AG09309 (cell line): ENCODE data around the gene GLG1.
"Not testable (repeated sequence)": the region's sequence is repeated elsewhere in the genome, so short reads cannot be mapped to it uniquely, and the experiment has no call there.

Experiments used
- DNase-seq: peaks from one replicate; pipeline ENCODE4 v3.0.0-alpha.2; 2010; ENCODE audit warnings: low read depth
- H3K4me3 ChIP-seq: 2 replicates; pipeline ENCODE4 v1.5.1; 2011; ENCODE audit warnings: mild to moderate bottlenecking, low read depth, low read length, moderate library complexity; ENCODE audit not compliant: control insufficient read depth
- TF ChIP-seq, protein P1 (sequence below): IDR thresholded peaks from 2 replicates; pipeline ENCODE4 v1.5.1; 2011; ENCODE audit warnings: mild to moderate bottlenecking, low read depth, low read length, inconsistent platforms; ENCODE audit not compliant: insufficient read depth, control insufficient read depth; ENCODE audit errors: missing control alignments

The GLG1 gene

GRCh38 chr16:74438492-74438979, 168.4 kb downstream of the GLG1 start:
- TF ChIP-seq, protein P1, sequence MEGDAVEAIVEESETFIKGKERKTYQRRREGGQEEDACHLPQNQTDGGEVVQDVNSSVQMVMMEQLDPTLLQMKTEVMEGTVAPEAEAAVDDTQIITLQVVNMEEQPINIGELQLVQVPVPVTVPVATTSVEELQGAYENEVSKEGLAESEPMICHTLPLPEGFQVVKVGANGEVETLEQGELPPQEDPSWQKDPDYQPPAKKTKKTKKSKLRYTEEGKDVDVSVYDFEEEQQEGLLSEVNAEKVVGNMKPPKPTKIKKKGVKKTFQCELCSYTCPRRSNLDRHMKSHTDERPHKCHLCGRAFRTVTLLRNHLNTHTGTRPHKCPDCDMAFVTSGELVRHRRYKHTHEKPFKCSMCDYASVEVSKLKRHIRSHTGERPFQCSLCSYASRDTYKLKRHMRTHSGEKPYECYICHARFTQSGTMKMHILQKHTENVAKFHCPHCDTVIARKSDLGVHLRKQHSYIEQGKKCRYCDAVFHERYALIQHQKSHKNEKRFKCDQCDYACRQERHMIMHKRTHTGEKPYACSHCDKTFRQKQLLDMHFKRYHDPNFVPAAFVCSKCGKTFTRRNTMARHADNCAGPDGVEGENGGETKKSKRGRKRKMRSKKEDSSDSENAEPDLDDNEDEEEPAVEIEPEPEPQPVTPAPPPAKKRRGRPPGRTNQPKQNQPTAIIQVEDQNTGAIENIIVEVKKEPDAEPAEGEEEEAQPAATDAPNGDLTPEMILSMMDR, result no peak
- no peak overlapping the region for H3K4me3 ChIP-seq
- no peak for DNase-seq

GRCh38 chr16:74431516-74431915, 175.4 kb downstream of the GLG1 start:
- H3K4me3 ChIP-seq, result no peak overlapping the region
- DNase-seq, result no peak
- TF ChIP-seq, protein P1, result no peak

- not testable (repeated sequence) for DNase-seq, H3K4me3 ChIP-seq
- TF ChIP-seq, protein P1, result peak; percentile 72
Observed at GRCh38 chr16:74430036-74430712, 176.7 kb downstream of the GLG1 start.

DNA sequence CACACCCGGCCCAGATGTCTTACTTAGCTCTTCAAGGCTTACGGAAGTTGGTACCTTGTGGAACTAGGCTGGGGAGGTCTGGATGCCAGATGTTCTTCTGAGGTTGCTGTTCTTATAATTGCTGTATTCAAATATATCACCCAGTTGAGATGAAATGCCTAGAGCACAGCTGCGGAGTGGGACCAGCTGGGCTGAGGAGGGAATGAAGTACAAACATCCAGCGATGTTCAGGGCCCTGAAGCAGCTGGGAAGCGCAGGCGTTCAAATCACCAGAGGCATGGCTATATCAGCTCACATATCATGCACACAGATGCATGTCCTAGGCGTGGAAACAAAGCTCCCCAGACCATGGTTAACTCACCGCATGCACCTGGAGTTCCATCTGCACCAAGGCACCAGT, 178.4 kb downstream of the GLG1 start:
- not testable (repeated sequence) for H3K4me3 ChIP-seq, DNase-seq

DNA sequence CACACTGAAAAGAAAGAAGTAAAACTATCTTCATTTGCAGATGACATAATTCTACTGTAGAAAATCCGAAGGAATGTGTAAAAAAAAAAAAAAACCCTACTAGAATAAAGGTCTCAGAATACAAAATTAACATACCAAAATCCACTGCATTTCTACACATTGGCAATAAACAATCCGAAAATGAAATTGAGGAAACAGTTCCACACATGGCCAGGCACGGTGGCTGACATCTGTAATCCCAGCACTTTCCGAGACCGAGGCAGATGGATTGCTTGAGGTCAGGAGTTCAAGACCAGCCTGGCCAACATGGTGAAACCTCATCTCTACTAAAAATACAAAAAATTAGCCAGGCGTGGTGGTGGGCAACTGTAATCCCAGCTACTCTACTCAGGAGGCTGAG, 181.2 kb downstream of the GLG1 start:
- H3K4me3 ChIP-seq, DNase-seq: not testable (repeated sequence)

DNA sequence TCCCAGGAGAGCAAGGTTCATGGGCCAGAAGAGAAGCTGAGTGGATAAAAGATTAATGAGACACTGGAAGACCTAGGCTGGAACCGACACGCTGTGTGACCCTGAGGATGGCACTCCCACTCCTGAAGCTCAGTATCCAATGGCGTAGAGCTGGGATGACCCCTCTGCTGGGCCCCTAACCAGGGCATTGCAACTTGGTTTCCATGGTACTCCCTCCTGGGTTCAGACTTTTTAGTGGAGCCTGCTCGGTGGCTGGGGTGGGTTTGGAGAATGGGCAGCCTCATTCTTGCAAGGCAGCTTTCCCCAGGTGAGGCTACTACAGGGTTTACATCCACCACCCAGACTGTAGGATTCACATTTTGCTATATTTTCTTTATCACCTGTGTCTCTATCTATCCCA, 183.2 kb downstream of the GLG1 start:
- not testable (repeated sequence) for DNase-seq, H3K4me3 ChIP-seq

DNA sequence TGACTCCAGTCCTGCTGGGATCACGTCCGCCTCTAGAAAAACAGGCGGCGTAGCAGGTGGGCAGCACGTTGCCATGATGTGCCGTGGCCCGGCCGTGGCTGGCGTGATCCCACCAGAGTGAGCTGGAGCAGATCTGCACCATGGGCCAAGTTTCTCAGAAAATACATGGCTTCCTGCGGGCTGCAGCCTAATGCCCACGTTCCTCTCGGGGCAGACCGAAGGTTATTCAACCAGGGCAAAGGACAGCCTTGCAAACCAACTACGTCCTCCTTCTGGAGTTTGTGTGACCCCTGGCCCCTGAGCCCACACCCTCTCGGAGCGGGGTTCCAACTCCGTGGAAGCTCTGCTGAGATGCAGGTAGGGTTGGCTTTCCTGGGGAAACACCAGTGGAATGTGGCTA, 184.8 kb downstream of the GLG1 start:
- H3K4me3 ChIP-seq, DNase-seq: not testable (repeated sequence)

- H3K4me3 ChIP-seq, DNase-seq: not testable (repeated sequence)
Observed at GRCh38 chr16:74421482-74421785, 185.5 kb downstream of the GLG1 start.

DNA sequence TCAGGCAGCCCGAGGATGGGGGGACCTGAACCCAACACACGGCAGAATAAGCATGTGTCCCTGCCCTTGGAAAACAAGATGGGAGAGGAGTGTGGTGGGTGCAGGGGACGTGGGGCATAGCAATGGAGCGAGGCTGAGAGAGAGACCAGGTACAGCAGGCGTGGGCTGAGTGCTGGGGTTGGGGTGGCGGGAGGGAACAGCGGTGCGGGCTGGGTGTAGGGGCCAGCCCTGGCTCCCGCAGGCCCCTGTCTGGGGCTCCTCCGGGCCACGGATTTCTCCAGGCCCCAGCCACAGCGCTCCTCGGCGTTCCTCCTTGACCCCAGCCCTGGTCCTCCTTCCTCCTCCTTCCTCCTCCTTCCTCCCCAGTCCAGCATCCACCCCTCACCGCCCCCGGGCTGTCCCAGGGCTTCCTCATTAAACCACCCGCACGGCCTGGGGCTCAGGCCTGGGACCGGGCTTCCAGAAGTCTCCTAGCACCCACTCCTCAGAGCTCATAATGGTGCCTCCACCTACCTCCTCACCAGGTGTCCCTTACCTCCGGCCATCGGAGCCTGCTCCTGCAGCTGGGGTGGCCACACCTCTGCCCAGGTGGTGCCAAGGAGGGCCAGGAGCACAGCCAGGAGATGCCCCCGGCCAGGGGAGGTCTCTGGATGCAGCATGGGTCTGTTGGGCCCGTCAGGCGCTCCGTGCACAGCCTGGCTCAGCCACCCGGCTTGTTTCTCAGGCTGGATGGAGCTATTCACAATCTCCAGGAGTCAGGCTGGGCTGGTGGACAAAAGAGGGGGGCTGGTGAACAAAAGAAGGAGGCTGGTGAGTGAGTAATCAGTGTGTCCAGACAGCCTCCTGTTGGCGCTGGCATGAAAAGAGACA, 186.1 kb downstream of the GLG1 start, which contains the start of gene CLEC18B:
Gene CLEC18B, minus strand, starts transcription at position 867 of the 870 bp plus-strand sequence. Its CDS starts 208 bp downstream, at position 659.
- DNase-seq, H3K4me3 ChIP-seq: not testable (repeated sequence)

DNA sequence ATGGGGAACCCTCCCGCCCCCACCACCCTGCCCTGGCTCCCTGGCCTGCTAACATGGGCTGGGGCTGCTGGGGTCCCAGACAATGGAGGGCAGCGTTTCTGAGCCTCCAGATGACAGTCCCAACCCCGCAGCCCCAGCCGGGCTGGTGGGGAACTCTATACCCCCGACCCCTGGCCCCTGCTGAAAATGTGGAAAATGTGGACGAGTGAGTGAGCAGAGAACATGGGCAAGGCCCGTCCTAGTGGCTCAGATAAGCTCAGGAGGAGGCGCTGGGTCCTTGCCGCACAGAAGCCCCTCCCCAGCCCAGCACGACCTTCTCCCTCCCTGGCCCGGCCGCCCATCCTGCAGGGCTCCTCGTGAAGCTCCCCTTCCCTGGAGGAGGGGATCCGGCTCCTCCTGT, 187.1 kb downstream of the GLG1 start:
- not testable (repeated sequence) for DNase-seq, H3K4me3 ChIP-seq

DNA sequence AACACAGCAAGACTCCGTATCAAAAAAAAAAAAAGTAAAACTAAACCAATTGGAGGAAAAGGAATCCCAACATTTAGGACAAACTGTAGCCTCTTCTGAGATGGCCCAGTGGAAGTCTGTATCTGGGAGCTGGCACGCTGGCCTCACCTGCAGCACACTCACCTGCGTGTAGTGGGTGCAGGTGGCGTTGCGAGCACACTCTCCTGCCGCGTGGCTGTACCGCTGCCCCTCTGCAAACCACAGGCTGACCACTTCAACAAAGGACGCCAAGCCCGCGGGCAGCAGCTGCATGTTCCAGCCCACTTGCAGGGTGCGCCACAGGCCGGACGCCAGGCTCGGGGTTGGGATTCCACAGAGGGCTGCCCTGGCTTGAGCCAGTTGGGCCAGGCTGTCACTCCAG, 189.0 kb downstream of the GLG1 start:
- DNase-seq, H3K4me3 ChIP-seq: not testable (repeated sequence)

DNA sequence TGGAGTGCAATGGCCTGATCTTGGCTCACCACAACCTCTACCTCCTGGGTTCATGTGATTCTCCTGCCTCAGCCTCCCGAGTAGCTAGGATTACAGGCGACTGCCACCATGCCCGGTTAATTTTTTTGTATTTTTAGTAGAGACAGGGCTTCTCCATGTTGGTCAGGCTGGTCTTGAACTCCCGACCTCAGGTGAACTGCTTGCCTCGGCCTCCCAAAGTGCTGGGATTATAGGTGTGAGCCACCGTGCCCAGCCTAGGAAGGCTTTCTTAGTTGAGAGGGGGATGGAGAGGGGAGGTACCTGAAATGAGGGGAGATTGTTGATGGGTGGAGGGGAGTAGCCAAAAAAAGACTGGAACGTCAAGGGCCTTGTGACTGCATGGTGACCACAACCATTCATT, 193.0 kb downstream of the GLG1 start:
- not testable (repeated sequence) for DNase-seq, H3K4me3 ChIP-seq

DNA sequence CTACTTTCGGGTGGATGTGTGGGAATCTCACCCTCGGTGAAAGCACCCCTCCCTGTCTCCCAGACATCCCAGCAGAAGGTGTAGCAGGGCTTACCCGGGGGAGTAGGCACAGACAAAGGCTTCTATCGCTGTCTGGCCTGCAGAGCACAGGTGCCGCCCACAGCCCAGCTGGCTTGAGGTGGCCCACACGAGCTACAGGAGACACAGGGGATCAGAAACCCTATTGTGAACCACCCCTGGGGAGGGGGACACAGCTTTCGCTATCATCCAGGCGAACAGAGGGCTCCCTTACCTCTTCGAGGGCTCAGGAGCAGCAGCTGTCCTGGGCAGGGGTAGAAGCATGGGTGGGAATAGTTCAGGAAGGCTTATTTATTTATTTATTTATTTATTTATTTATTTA, 193.4 kb downstream of the GLG1 start:
- H3K4me3 ChIP-seq, DNase-seq: not testable (repeated sequence)

DNA sequence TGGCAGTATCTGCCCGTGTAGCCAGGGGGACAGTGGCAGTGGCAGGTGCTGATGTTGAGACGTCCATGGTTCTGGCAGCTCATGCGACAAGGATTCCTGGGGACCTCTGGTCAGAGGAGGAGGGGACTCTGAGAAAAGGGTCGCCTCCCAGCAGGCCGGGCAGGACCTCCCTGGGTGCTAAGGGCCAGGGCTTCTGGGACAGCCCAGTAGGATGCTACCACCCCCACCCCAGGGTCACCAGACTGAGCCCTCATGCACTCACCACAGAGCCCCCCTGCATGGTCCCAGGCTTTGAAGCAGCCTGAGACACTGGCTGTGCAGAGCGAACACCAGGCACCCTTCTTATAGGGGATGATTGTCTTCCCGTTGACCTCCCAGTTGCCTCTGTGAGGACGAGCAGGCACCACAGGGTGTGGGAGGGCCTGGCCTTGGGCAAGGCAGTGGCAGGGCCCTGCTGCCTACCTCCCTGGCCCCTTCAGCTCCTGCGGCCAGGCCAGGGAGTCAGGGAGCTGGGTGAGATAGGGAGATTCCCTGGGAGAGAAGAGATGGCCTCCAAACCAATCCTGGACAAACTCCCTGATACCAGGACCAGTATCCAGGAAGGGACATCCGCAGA, 194.0 kb downstream of the GLG1 start:
- DNase-seq, H3K4me3 ChIP-seq: not testable (repeated sequence)
